H9 (cell line): Measurements from ENCODE around the gene CLEC19A. TPM values are rescaled to one million over a fixed set of nuclear protein-coding genes. Genes with fewer than 3 reads are reported as not detected.

ENCODE experiments used
- DNase-seq: peaks from one replicate; pipeline ENCODE4 v3.0.0-alpha.2; 2017
- H2AFZ ChIP-seq: one replicate; pipeline ENCODE4 v1.6.1; 2013; ENCODE audit warnings: mild to moderate bottlenecking, low read length, control low read depth, moderate library complexity
- H2AK5ac ChIP-seq: 2 replicates; pipeline ENCODE4 v1.6.1; 2013; ENCODE audit warnings: low read length, control low read depth, mixed read lengths; ENCODE audit not compliant: insufficient read length
- H2BK120ac ChIP-seq: one replicate; pipeline ENCODE4 v1.6.1; 2013; ENCODE audit warnings: low read depth, mild to moderate bottlenecking, low read length, control low read depth, inconsistent platforms; ENCODE audit not compliant: poor library complexity, severe bottlenecking
- H2BK12ac ChIP-seq: 2 replicates; pipeline ENCODE4 v1.6.1; 2013; ENCODE audit warnings: low read length, control low read depth, mixed read lengths, low read depth; ENCODE audit not compliant: insufficient read length
- H2BK15ac ChIP-seq: 2 replicates; pipeline ENCODE4 v1.6.1; 2013; ENCODE audit warnings: low read depth, low read length, control low read depth
- H2BK20ac ChIP-seq: one replicate; pipeline ENCODE4 v1.6.1; 2013; ENCODE audit warnings: low read depth, mild to moderate bottlenecking, low read length, control low read depth, inconsistent platforms; ENCODE audit not compliant: poor library complexity, severe bottlenecking
- H2BK5ac ChIP-seq: 2 replicates; pipeline ENCODE4 v1.6.1; 2013; ENCODE audit warnings: low read length, control low read depth, mixed read lengths; ENCODE audit not compliant: insufficient read length
- H3K14ac ChIP-seq: 2 replicates; pipeline ENCODE4 v1.6.1; 2013; ENCODE audit warnings: low read length, control low read depth; ENCODE audit not compliant: insufficient read depth
- H3K18ac ChIP-seq: 2 replicates; pipeline ENCODE4 v1.6.1; 2013; ENCODE audit warnings: low read depth, mild to moderate bottlenecking, mixed read lengths, low read length, control low read depth; ENCODE audit not compliant: insufficient read length
- H3K23ac ChIP-seq: 2 replicates; pipeline ENCODE4 v1.6.1; 2013; ENCODE audit warnings: low read length, control low read depth, mixed read lengths, low read depth; ENCODE audit not compliant: insufficient read length
- H3K23me2 ChIP-seq: 2 replicates; pipeline ENCODE4 v1.6.1; 2013; ENCODE audit warnings: low read depth, mild to moderate bottlenecking, mixed read lengths, low read length, control low read depth; ENCODE audit not compliant: insufficient read length, poor library complexity, severe bottlenecking
- H3K27ac ChIP-seq: 2 replicates; pipeline ENCODE4 v1.5.1; 2013; ENCODE audit warnings: low read length, control low read depth, mixed read lengths, low read depth; ENCODE audit not compliant: insufficient read length
- H3K27me3 ChIP-seq: 2 replicates; pipeline ENCODE4 v1.6.1; 2013; ENCODE audit warnings: low read length, control low read depth, inconsistent platforms; ENCODE audit not compliant: insufficient read depth
- H3K4ac ChIP-seq: 2 replicates; pipeline ENCODE4 v1.6.1; 2013; ENCODE audit warnings: low read depth, mild to moderate bottlenecking, control low read depth, inconsistent platforms, low read length, moderate library complexity
- H3K4me1 ChIP-seq: 2 replicates; pipeline ENCODE4 v1.6.1; 2013; ENCODE audit warnings: low read length, control low read depth, inconsistent platforms; ENCODE audit not compliant: insufficient read depth
- H3K4me2 ChIP-seq: 2 replicates; pipeline ENCODE4 v1.6.1; 2013; ENCODE audit warnings: low read length, control low read depth, mixed read lengths; ENCODE audit not compliant: insufficient read length, insufficient read depth
- H3K56ac ChIP-seq: 2 replicates; pipeline ENCODE4 v1.6.1; 2013; ENCODE audit warnings: low read depth, mild to moderate bottlenecking, mixed read lengths, low read length, control low read depth; ENCODE audit not compliant: insufficient read length
- H3K79me1 ChIP-seq: 2 replicates; pipeline ENCODE4 v1.6.1; 2013; ENCODE audit warnings: low read depth, mild to moderate bottlenecking, moderate library complexity, low read length, control low read depth, inconsistent platforms; ENCODE audit not compliant: insufficient read depth, poor library complexity, severe bottlenecking
- H3K79me2 ChIP-seq: 2 replicates; pipeline ENCODE4 v1.6.1; 2013; ENCODE audit warnings: low read length, control low read depth, inconsistent platforms; ENCODE audit not compliant: insufficient read depth
- H3K9ac ChIP-seq: 2 replicates; pipeline ENCODE4 v1.6.1; 2013; ENCODE audit warnings: low read length, control low read depth, mixed read lengths; ENCODE audit not compliant: insufficient read length; ENCODE audit errors: extremely low read depth
- H3K9me3 ChIP-seq: one replicate; pipeline ENCODE4 v1.6.1; 2013; ENCODE audit warnings: low read depth, low read length, inconsistent platforms; ENCODE audit not compliant: control insufficient read depth
- H3T11ph ChIP-seq: one replicate; pipeline ENCODE4 v1.6.1; 2013; ENCODE audit warnings: mild to moderate bottlenecking, low read length, control low read depth, inconsistent platforms
- H4K20me1 ChIP-seq: one replicate; pipeline ENCODE4 v1.6.1; 2013; ENCODE audit not compliant: control insufficient read depth, insufficient read length, insufficient read depth
- H4K5ac ChIP-seq: 2 replicates; pipeline ENCODE4 v1.6.1; 2013; ENCODE audit warnings: low read depth, mild to moderate bottlenecking, mixed read lengths, low read length, control low read depth; ENCODE audit not compliant: insufficient read length
- H4K8ac ChIP-seq: replicated peaks from 2 replicates; pipeline ENCODE4 v1.6.1; 2013; ENCODE audit warnings: low read length, control low read depth, mixed read lengths, low read depth; ENCODE audit not compliant: insufficient read length
- H4K91ac ChIP-seq: 2 replicates; pipeline ENCODE4 v1.6.1; 2013; ENCODE audit warnings: low read depth, mild to moderate bottlenecking, moderate library complexity, mixed read lengths, low read length, control low read depth; ENCODE audit not compliant: insufficient read length
- H3K27ac Mint-ChIP-seq, 3 experiments: 2 replicates in 2 of 3; 3 replicates in 1 of 3; pipeline ENCODE4 v1.8.0; 2020 to 2021; ENCODE audit warnings: mixed read lengths in 3 of 3, mild to moderate bottlenecking in 1 of 3, moderate library complexity in 1 of 3
- H3K27me3 Mint-ChIP-seq: 2 replicates; pipeline ENCODE4 v1.8.0; 2021; ENCODE audit warnings: low read depth, mild to moderate bottlenecking, moderate library complexity, mixed read lengths
- H3K36me3 Mint-ChIP-seq, 3 experiments: 2 replicates in 2 of 3; 3 replicates in 1 of 3; pipeline ENCODE4 v1.8.0; 2020 to 2021; ENCODE audit warnings: low read depth in 3 of 3, mixed read lengths in 3 of 3; ENCODE audit not compliant: insufficient read depth in 1 of 3
- H3K4me1 Mint-ChIP-seq, 2 experiments: 2 replicates each; pipeline ENCODE4 v1.8.0; 2020; ENCODE audit warnings: mixed read lengths in 2 of 2
- H3K4me3 Mint-ChIP-seq, 2 experiments: 2 replicates in 1 of 2; 3 replicates in 1 of 2; pipeline ENCODE4 v1.8.0; 2020 to 2021; ENCODE audit warnings: mild to moderate bottlenecking in 2 of 2, mixed read lengths in 2 of 2, moderate library complexity in 1 of 2
- H3K9me3 Mint-ChIP-seq, 2 experiments: 2 replicates in 1 of 2; 3 replicates in 1 of 2; pipeline ENCODE4 v1.8.0; 2020; ENCODE audit warnings: mild to moderate bottlenecking in 2 of 2, mixed read lengths in 2 of 2, moderate library complexity in 1 of 2
- CTCF ChIP-seq: fragments of 200-600 bp; sonication (generic); conservative IDR thresholded peaks from 3 replicates; pipeline ENCODE4 v1.8.0; 2021; ENCODE audit warnings: antibody characterized with exemption, mild to moderate bottlenecking
- WGBS: extraction: QIAGEN DNeasy Blood & Tissue Kit; methylation state at CpG from one replicate; pipeline ENCODE4 v1.1.7; 2013; ENCODE audit warnings: missing lambda C conversion rate, low lambda C conversion rate, mixed read lengths; ENCODE audit not compliant: insufficient read length; ENCODE audit errors: extremely low coverage; 5-methylcytosine and 5-hydroxymethylcytosine counted together
- total RNA-seq: library from RNA; stranded (reverse); gene quantifications from 2 replicates; pipeline ENCODE4 v1.2.1, GENCODE V29; 2021

Gene CLEC19A
- total RNA-seq, 1 experiment from 2014 or later = not detected

GRCh38 chr16:19254611-19255010 is 30.9 kb upstream of the CLEC19A start:
- Histone ChIP-seq H3K23ac (no peak overlapping the region), H3K4me1 (peaks cover 4% of the 10 kb centered on the region; the same call in 1 of the 2 replicates), H4K5ac (no peak overlapping the region), H4K91ac (no peak overlapping the region), H2BK20ac (no peak overlapping the region), H4K20me1 (no peaks in the 10 kb centered on the region), H3T11ph (no peak overlapping the region), H3K27me3 (no peaks in the 10 kb centered on the region), H2BK12ac (no peak overlapping the region), H3K27ac (no peak overlapping the region), H3K23me2 (no peaks in the 10 kb centered on the region), H3K4ac (no peak overlapping the region), H2BK15ac (no peak overlapping the region), H3K9ac (no peak overlapping the region), H3K56ac (no peak overlapping the region), H4K8ac (no peak overlapping the region), H3K9me3 (no peaks in the 10 kb centered on the region), H3K4me2 (no peak overlapping the region), H3K18ac (no peak overlapping the region), H3K79me1 (no peaks in the 10 kb centered on the region), H3K79me2 (no peaks in the 10 kb centered on the region), H3K14ac (no peak overlapping the region), H2AFZ (no peak overlapping the region), H2BK5ac (no peak overlapping the region), H2AK5ac (no peak overlapping the region), H2BK120ac (no peak overlapping the region)
- Mint-ChIP-seq H3K4me3 (no peak overlapping the region), H3K9me3 (no peaks in the 10 kb centered on the region), H3K27me3 (no peaks in the 10 kb centered on the region), H3K27ac (no peak overlapping the region), H3K4me1 (peaks cover 23 to 34% of the 10 kb centered on the region in 2 experiments), H3K36me3 (no peaks in the 10 kb centered on the region)
- no peak for DNase-seq
- no CpG with 5 or more reads among the region's 4 CpGs for WGBS
- TF ChIP-seq CTCF = no peak
